Neuronal stem cell (in vitro differentiated cells): ENCODE data around the gene GBP6.
"Not testable (repeated sequence)": the region's sequence is repeated elsewhere in the genome, so short reads cannot be mapped to it uniquely, and the experiment has no call there.

Experiments
- DNase-seq: peaks from one replicate; pipeline ENCODE4 v3.0.0-alpha.2; 2013; ENCODE audit warnings: low spot score
- H2AFZ ChIP-seq: one replicate; pipeline ENCODE4 v1.6.1; 2013; ENCODE audit warnings: mild to moderate bottlenecking, low read length, inconsistent platforms
- H2AK5ac ChIP-seq: 2 replicates; pipeline ENCODE4 v1.6.1; 2013; ENCODE audit warnings: low read depth, mild to moderate bottlenecking, inconsistent platforms, low read length, moderate library complexity, mixed read lengths
- H2BK120ac ChIP-seq: 2 replicates; pipeline ENCODE4 v1.6.1; 2013; ENCODE audit warnings: low read depth, mild to moderate bottlenecking, inconsistent platforms, low read length, moderate library complexity, mixed read lengths
- H2BK12ac ChIP-seq: one replicate; pipeline ENCODE4 v1.6.1; 2013; ENCODE audit warnings: low read length, inconsistent platforms
- H2BK15ac ChIP-seq: 2 replicates; pipeline ENCODE4 v1.6.1; 2013; ENCODE audit warnings: mild to moderate bottlenecking, low read length, inconsistent platforms, mixed read lengths
- H2BK5ac ChIP-seq: one replicate; pipeline ENCODE4 v1.6.1; 2013; ENCODE audit warnings: inconsistent platforms, mild to moderate bottlenecking, low read length, moderate library complexity
- H3K14ac ChIP-seq: one replicate; pipeline ENCODE4 v1.6.1; 2013; ENCODE audit warnings: low read length, inconsistent platforms
- H3K18ac ChIP-seq: 2 replicates; pipeline ENCODE4 v1.6.1; 2013; ENCODE audit warnings: low read length, inconsistent platforms
- H3K23ac ChIP-seq: 2 replicates; pipeline ENCODE4 v1.6.1; 2013; ENCODE audit warnings: low read depth, mild to moderate bottlenecking, mixed read lengths, low read length, inconsistent platforms; ENCODE audit not compliant: poor library complexity
- H3K27ac ChIP-seq: replicated peaks from 3 replicates; pipeline ENCODE4 v1.5.1; 2013; ENCODE audit warnings: low read length, inconsistent platforms
- H3K27me3 ChIP-seq, 3 experiments: 2 replicates each; pipeline ENCODE4 v1.6.1; 2013; ENCODE audit warnings: low read length in 3 of 3, mild to moderate bottlenecking in 2 of 3, inconsistent platforms in 1 of 3, low read depth in 1 of 3, mixed read lengths in 1 of 3, moderate library complexity in 1 of 3; ENCODE audit not compliant: control insufficient read depth in 3 of 3, insufficient read depth in 3 of 3
- H3K36me3 ChIP-seq, 2 donors: replicated peaks in 1 of 2; 2 replicates each; pipeline ENCODE4 v1.6.1; 2013; ENCODE audit warnings: low read length in 2 of 2; ENCODE audit not compliant: control insufficient read depth in 2 of 2, insufficient read depth in 2 of 2
- H3K4ac ChIP-seq: 2 replicates; pipeline ENCODE4 v1.6.1; 2013; ENCODE audit warnings: inconsistent platforms, mild to moderate bottlenecking, low read length, moderate library complexity
- H3K4me1 ChIP-seq, 2 donors: 1 replicate in 1 of 2; 2 replicates in 1 of 2; pipeline ENCODE4 v1.6.1; 2013; ENCODE audit warnings: low read length in 2 of 2, low read depth in 1 of 2; ENCODE audit not compliant: control insufficient read depth in 2 of 2, insufficient read depth in 1 of 2
- H3K4me2 ChIP-seq: one replicate; pipeline ENCODE4 v1.6.1; 2013; ENCODE audit warnings: mild to moderate bottlenecking, low read length, inconsistent platforms; ENCODE audit not compliant: insufficient read depth, poor library complexity, severe bottlenecking
- H3K4me3 ChIP-seq, 2 donors: 2 replicates each; pipeline ENCODE4 v1.5.1; 2013; ENCODE audit warnings: low read length in 2 of 2, mild to moderate bottlenecking in 2 of 2, inconsistent platforms in 1 of 2, moderate library complexity in 1 of 2
- H3K79me1 ChIP-seq: one replicate; pipeline ENCODE4 v1.6.1; 2013; ENCODE audit warnings: low read depth, mild to moderate bottlenecking, inconsistent platforms, low read length, moderate library complexity
- H3K9ac ChIP-seq: one replicate; pipeline ENCODE4 v1.6.1; 2013; ENCODE audit warnings: mild to moderate bottlenecking, low read depth, low read length, inconsistent platforms; ENCODE audit not compliant: poor library complexity
- H3K9me3 ChIP-seq, 2 donors: replicated peaks in 1 of 2; 2 replicates each; pipeline versions ENCODE3 to v1.6.1; 2013; ENCODE audit warnings: low read length in 2 of 2, mild to moderate bottlenecking in 2 of 2, inconsistent platforms in 1 of 2, low read depth in 1 of 2, mixed read lengths in 1 of 2, moderate library complexity in 1 of 2; ENCODE audit not compliant: control insufficient read depth in 2 of 2, insufficient read depth in 1 of 2
- H4K8ac ChIP-seq: one replicate; pipeline ENCODE4 v1.6.1; 2013; ENCODE audit warnings: low read depth, mild to moderate bottlenecking, inconsistent platforms, low read length, moderate library complexity
- H4K91ac ChIP-seq: one replicate; pipeline ENCODE4 v1.6.1; 2013; ENCODE audit warnings: low read length, low read depth, mild to moderate bottlenecking, inconsistent platforms; ENCODE audit not compliant: poor library complexity
- WGBS, 2 donors: extraction: QIAGEN DNeasy Blood & Tissue Kit; methylation state at CpG; one replicate each; pipeline ENCODE4 v1.1.7; 2013; ENCODE audit warnings: missing lambda C conversion rate in 2 of 2, mixed read lengths in 1 of 2; ENCODE audit not compliant: insufficient read length in 2 of 2, insufficient replicate concordance in 1 of 2; ENCODE audit errors: extremely low coverage in 2 of 2; 5-methylcytosine and 5-hydroxymethylcytosine counted together

Gene GBP6

GRCh38 chr1:89429062-89429461 lies 65.2 kb downstream of the GBP6 start:
- Histone ChIP-seq H2AFZ (no peak overlapping the region), H3K14ac (no peak overlapping the region), H3K9me3 (no peaks in the 10 kb centered on the region), H2BK15ac (no peak overlapping the region), H2BK5ac (no peak overlapping the region), H3K36me3 (no peaks in the 10 kb centered on the region), H2BK120ac (no peak overlapping the region), H3K79me1 (no peaks in the 10 kb centered on the region), H3K4me1 (peaks cover 0 to 3% of the 10 kb centered on the region in 2 donors), H3K4me2 (no peak overlapping the region), H3K18ac (no peak overlapping the region), H3K9ac (no peak overlapping the region), H4K8ac (no peak overlapping the region), H3K4ac (no peak overlapping the region), H4K91ac (no peak overlapping the region), H3K27me3 (no peaks in the 10 kb centered on the region), H3K23ac (no peak overlapping the region), H3K4me3 (no peak overlapping the region), H3K27ac (no peak overlapping the region), H2BK12ac (no peak overlapping the region), H2AK5ac (no peak overlapping the region)
- WGBS, 2 donors = no CpG with 5 or more reads among the region's 6 CpGs
- DNase-seq = no peak

- not testable (repeated sequence) for H3K27ac ChIP-seq, H2BK120ac ChIP-seq, H3K18ac ChIP-seq, H3K23ac ChIP-seq, H3K9ac ChIP-seq, H4K91ac ChIP-seq, H2BK12ac ChIP-seq, H3K4me1 ChIP-seq, H3K36me3 ChIP-seq, H2BK5ac ChIP-seq, H4K8ac ChIP-seq, H3K14ac ChIP-seq, H2AFZ ChIP-seq, H2BK15ac ChIP-seq, H3K4ac ChIP-seq, H3K79me1 ChIP-seq, H3K4me2 ChIP-seq, DNase-seq, H3K27me3 ChIP-seq, H2AK5ac ChIP-seq, H3K9me3 ChIP-seq, H3K4me3 ChIP-seq
- WGBS, 2 donors = no CpG with 5 or more reads among the region's 4 CpGs
Measured at GRCh38 chr1:89429681-89430080, 65.8 kb downstream of the GBP6 start.

- Histone ChIP-seq H2BK5ac (no peak overlapping the region), H3K36me3 (no peaks in the 10 kb centered on the region), H3K4me3 (no peak overlapping the region), H4K8ac (no peak overlapping the region), H3K4me1 (no peaks in the 10 kb centered on the region), H3K4ac (no peak overlapping the region), H4K91ac (no peak overlapping the region), H3K27me3 (no peaks in the 10 kb centered on the region), H3K9ac (no peak overlapping the region), H3K4me2 (no peak overlapping the region), H3K27ac (no peak overlapping the region), H3K18ac (no peak overlapping the region), H2BK12ac (no peak overlapping the region), H3K79me1 (no peaks in the 10 kb centered on the region), H2AFZ (no peak overlapping the region), H2AK5ac (no peak overlapping the region), H2BK120ac (no peak overlapping the region), H3K9me3 (no peaks in the 10 kb centered on the region), H3K23ac (no peak overlapping the region), H2BK15ac (no peak overlapping the region), H3K14ac (no peak overlapping the region)
- no CpG with 5 or more reads among the region's 4 CpGs for WGBS, 2 donors
- DNase-seq = no peak
Measured at GRCh38 chr1:89433421-89433820, 69.6 kb downstream of the GBP6 start.

GRCh38 chr1:89434058-89434780 lies 70.4 kb downstream of the GBP6 start:
- not testable (repeated sequence) for H4K8ac ChIP-seq, H3K14ac ChIP-seq, DNase-seq, H3K18ac ChIP-seq, H3K36me3 ChIP-seq, H3K79me1 ChIP-seq, H3K27me3 ChIP-seq, H2BK5ac ChIP-seq, H2BK12ac ChIP-seq, H3K4ac ChIP-seq, H3K9ac ChIP-seq, H3K4me2 ChIP-seq, H2AFZ ChIP-seq, H4K91ac ChIP-seq, H3K4me1 ChIP-seq, H3K27ac ChIP-seq, H2BK120ac ChIP-seq, H3K4me3 ChIP-seq, H3K9me3 ChIP-seq, H3K23ac ChIP-seq, H2AK5ac ChIP-seq, H2BK15ac ChIP-seq
- WGBS, 2 donors = no CpG with 5 or more reads among the region's 9 CpGs
